ENCODE results near the gene ADH1A. TPM values are rescaled to one million over a fixed set of nuclear protein-coding genes. Genes with fewer than 3 reads are reported as not detected.
"Not testable (repeated sequence)": the region's sequence is repeated elsewhere in the genome, so short reads cannot be mapped to it uniquely, and the experiment has no call there.

The ADH1A gene
- total RNA-seq, 6 experiments from 2014 or later = 72.1 to 676 (median 323) TPM

DNA sequence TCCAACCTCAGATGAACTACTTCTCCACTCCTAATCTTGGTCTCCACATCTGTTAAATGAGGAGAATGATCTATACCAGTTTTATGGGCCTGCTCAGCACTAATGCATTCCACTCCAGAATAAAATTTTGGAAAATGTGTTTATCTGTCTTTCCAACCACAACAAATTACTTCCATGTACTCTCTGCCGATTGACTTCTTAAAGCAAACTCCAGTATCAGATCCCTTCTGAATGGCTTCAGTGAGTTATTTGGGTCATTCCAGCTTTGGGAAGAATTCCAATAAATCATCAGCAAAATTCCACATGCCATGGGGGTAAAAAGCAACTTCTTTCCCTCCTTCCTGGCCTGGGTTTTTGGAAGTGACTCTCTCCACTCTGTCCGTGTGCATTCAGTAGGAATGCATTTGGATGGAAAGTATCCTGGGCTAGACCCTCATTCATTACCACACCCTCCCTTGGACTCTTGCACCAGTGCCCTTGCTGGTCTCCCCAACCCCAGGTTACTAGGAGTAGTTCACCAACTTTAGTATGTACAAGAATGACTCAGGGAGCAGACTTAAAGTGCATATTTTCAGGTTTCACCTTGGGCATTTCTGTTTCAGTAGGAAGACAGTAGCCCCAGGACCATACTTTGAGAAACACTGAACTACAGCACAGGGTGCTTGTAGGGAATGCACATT lies 56.3 kb downstream of the ADH1A start:
- Histone ChIP-seq H3K9me3 (no peaks in the 10 kb centered on the region), H3K4me1 (no peaks in the 10 kb centered on the region), H3K27me3 (no peaks in the 10 kb centered on the region), H3K4me3 (no peak overlapping the region), H3K27ac (no peak overlapping the region), H3K36me3 (no peaks in the 10 kb centered on the region)
- ATAC-seq (no peak), DNase-seq (no peak)
- WGBS (ENCODE audit: insufficient coverage, low coverage, low lambda C conversion rate, missing lambda C conversion rate) = 47% methylated on average over 2 of the region's 2 CpGs
- intact Hi-C loops (cut with DNase I) = no loop called here
- TF ChIP-seq CTCF (IDR thresholded peaks at IDR 0.05) = no peak
- TF ChIP-seq POLR2A (IDR thresholded peaks at IDR 0.05) = no peak

- H3K36me3 ChIP-seq; H3K4me3 ChIP-seq; H3K4me1 ChIP-seq; H3K9me3 ChIP-seq; H3K27me3 ChIP-seq; intact Hi-C loops (cut with DNase I); H3K27ac ChIP-seq; DNase-seq: not testable (repeated sequence)
- ATAC-seq = peak in 1 of 4 donors; percentile 40
- WGBS (ENCODE audit: insufficient coverage, low coverage, low lambda C conversion rate, missing lambda C conversion rate) = 81% methylated on average over 2 of the region's 2 CpGs
Observed at GRCh38 chr4:99233397-99233796, 57.4 kb downstream of the ADH1A start.

GRCh38 chr4:99228706-99229105 lies 62.1 kb downstream of the ADH1A start:
- WGBS (ENCODE audit: insufficient coverage, low coverage, low lambda C conversion rate, missing lambda C conversion rate) = 89% methylated on average over 1 of the region's 1 CpG
- ATAC-seq = not testable (repeated sequence)

GRCh38 chr4:99227646-99228045 lies 63.1 kb downstream of the ADH1A start:
- H3K27me3 ChIP-seq; H3K36me3 ChIP-seq; intact Hi-C loops (cut with DNase I); H3K4me3 ChIP-seq; DNase-seq; H3K27ac ChIP-seq; H3K4me1 ChIP-seq; H3K9me3 ChIP-seq; ATAC-seq: not testable (repeated sequence)
- WGBS (ENCODE audit: insufficient coverage, low coverage, low lambda C conversion rate, missing lambda C conversion rate) = 86% methylated on average over 4 of the region's 4 CpGs

More at GRCh38 chr4:99228706-99229105, 62.1 kb downstream of the ADH1A start:
- H3K9me3 ChIP-seq; intact Hi-C loops (cut with DNase I); H3K27ac ChIP-seq; H3K4me1 ChIP-seq; H3K4me3 ChIP-seq; DNase-seq; H3K27me3 ChIP-seq; H3K36me3 ChIP-seq: not testable (repeated sequence)

Other genes with a start within 250 kb of the ADH1A start
- gene ADH5, start 202.2 kb downstream of the ADH1A start, total RNA-seq = 100 to 1,000 TPM; 109 to 170 (median 131) TPM
- 100 to 1,000 TPM; 133 to 957 (median 467) TPM for gene ADH4, start 146.7 kb downstream of the ADH1A start, total RNA-seq
- 100 to 1,000 TPM in 3 of 6 experiments, 10 to 100 TPM in 3; 73.9 to 213 (median 124) TPM for gene ADH6, start 71.7 kb downstream of the ADH1A start, total RNA-seq
- 1,000 to 10,000 TPM in 3 of 6 experiments, 100 to 1,000 TPM in 3; 531 to 4,444 (median 1,842) TPM for gene ADH1B, start 30.4 kb upstream of the ADH1A start, total RNA-seq
- 100 to 1,000 TPM; 187 to 684 (median 490) TPM for gene ADH1C, start 61.8 kb upstream of the ADH1A start, total RNA-seq
- gene ADH7, start 144.4 kb upstream of the ADH1A start, total RNA-seq = under 1 TPM in 1 of 6 experiments, not detected in 5; 0.42 TPM
- gene C4orf17, start 220.0 kb upstream of the ADH1A start, total RNA-seq = not detected